ENCODE data around the gene MAP1B.

MAP1B gene

DNA sequence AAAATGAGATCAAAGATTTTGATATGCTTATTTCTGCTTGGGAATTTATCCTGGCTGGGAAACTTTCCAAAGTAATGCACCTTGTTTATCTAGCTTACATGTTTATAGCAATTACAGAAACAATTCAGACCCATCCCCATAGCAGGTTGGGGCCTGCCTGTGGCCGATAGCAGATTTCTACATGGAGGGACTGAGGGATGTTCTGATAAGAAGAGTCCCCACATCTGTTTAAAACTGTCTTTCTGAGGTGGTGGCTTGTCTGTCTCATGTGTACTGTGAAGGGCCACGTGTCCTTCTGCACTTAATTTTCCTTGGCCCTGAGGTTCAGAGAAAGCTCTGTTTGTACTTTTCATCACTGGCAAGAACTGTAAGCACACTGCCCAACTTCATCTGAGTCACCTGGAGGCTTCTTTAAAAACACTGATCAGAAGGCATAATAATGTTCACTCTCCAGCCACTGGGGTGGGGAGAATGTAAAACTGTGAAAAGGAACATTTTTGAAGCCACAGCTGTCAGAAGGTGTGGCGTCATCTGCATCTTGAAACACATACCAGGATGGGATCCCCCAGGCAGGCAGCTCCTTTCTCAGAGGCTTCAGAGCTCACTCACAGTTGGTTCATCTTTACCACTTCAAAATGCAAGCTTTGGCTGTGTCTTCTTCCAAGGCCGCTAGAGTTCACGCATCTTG is 80.3 kb downstream of the MAP1B start:
- FAIRE-seq (no peak), DNase-seq (ENCODE audit: insufficient read length, low spot score) (no peak)
- TF ChIP-seq, protein P1, sequence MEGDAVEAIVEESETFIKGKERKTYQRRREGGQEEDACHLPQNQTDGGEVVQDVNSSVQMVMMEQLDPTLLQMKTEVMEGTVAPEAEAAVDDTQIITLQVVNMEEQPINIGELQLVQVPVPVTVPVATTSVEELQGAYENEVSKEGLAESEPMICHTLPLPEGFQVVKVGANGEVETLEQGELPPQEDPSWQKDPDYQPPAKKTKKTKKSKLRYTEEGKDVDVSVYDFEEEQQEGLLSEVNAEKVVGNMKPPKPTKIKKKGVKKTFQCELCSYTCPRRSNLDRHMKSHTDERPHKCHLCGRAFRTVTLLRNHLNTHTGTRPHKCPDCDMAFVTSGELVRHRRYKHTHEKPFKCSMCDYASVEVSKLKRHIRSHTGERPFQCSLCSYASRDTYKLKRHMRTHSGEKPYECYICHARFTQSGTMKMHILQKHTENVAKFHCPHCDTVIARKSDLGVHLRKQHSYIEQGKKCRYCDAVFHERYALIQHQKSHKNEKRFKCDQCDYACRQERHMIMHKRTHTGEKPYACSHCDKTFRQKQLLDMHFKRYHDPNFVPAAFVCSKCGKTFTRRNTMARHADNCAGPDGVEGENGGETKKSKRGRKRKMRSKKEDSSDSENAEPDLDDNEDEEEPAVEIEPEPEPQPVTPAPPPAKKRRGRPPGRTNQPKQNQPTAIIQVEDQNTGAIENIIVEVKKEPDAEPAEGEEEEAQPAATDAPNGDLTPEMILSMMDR (IDR thresholded peaks at IDR 0.05; ENCODE audit: insufficient read depth, missing control alignments) = no peak

GRCh38 chr5:72188166-72188565 is 80.9 kb downstream of the MAP1B start:
- FAIRE-seq (no peak), DNase-seq (ENCODE audit: insufficient read length, low spot score) (no peak)
- TF ChIP-seq, protein P1 (IDR thresholded peaks at IDR 0.05; ENCODE audit: insufficient read depth, missing control alignments) = no peak

DNA sequence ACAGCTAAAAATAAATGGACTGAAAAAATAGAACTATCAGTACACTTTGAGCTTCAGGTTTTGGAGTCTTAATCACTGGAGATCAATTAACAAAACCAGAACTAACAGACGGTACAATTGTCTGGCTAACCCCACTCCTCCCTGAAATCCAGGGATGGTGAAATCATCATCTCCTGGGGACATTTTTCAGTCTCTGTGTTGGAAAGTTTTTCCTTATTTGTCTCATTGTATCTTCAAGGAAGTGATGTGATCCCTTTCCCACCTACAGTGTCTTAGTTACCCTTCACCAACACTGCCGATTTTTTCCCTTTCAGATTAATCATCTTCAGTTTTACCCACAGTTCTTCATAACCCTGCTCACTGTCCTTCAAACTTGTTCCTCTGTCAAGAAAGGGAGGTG is 81.9 kb downstream of the MAP1B start:
- TF ChIP-seq, protein P1 (IDR thresholded peaks at IDR 0.05; ENCODE audit: insufficient read depth, missing control alignments) = no peak
- no peak for FAIRE-seq
- DNase-seq (ENCODE audit: insufficient read length, low spot score) = no peak

- TF ChIP-seq, protein P1 (IDR thresholded peaks at IDR 0.05; ENCODE audit: insufficient read depth, missing control alignments) = no peak
- DNase-seq (ENCODE audit: insufficient read length, low spot score) = no peak
- FAIRE-seq = no peak
Measured at GRCh38 chr5:72191404-72191803, 84.1 kb downstream of the MAP1B start.

GRCh38 chr5:72194846-72195245 is 87.6 kb downstream of the MAP1B start:
- TF ChIP-seq, protein P1 (IDR thresholded peaks at IDR 0.05; ENCODE audit: insufficient read depth, missing control alignments) = no peak
- DNase-seq (ENCODE audit: insufficient read length, low spot score) (no peak), FAIRE-seq (no peak)

DNA sequence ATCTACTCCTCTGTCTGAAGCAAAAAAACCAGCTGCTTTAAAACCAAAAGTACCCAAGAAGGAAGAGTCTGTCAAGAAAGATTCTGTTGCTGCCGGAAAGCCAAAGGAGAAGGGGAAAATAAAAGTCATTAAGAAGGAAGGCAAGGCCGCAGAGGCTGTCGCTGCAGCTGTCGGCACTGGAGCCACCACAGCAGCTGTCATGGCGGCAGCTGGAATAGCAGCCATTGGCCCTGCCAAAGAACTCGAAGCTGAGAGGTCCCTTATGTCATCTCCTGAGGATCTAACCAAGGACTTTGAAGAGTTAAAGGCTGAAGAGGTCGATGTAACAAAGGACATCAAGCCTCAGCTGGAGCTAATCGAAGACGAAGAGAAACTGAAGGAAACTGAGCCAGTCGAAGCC is 88.3 kb downstream of the MAP1B start:
- FAIRE-seq = no peak
- DNase-seq (ENCODE audit: insufficient read length, low spot score) = no peak
- TF ChIP-seq, protein P1 (IDR thresholded peaks at IDR 0.05; ENCODE audit: insufficient read depth, missing control alignments) = no peak

GRCh38 chr5:72197393-72197792 is 90.1 kb downstream of the MAP1B start:
- TF ChIP-seq, protein P1 (IDR thresholded peaks at IDR 0.05; ENCODE audit: insufficient read depth, missing control alignments) = no peak
- no peak for FAIRE-seq
- no peak for DNase-seq (ENCODE audit: insufficient read length, low spot score)

Data from D721Med (cell line).